GM12891 (cell line): Measurements from ENCODE around the gene FCHO2.

ENCODE experiments used
- PAX5 ChIP-seq: IDR thresholded peaks from 2 replicates; pipeline ENCODE4 v1.6.1; 2011; ENCODE audit warnings: low read length, moderate library complexity, mild to moderate bottlenecking; ENCODE audit not compliant: insufficient read depth, severe bottlenecking
- POLR2A ChIP-seq: IDR thresholded peaks from 2 replicates; pipeline ENCODE4 v1.6.1; 2011; ENCODE audit warnings: low read depth, low read length, control low read depth
- POLR2AphosphoS5 ChIP-seq: IDR thresholded peaks from 2 replicates; pipeline ENCODE4 v1.6.1; 2011; ENCODE audit warnings: low read depth, low read length, control low read depth
- SPI1 ChIP-seq: IDR thresholded peaks from 2 replicates; pipeline ENCODE4 v1.6.1; 2011; ENCODE audit warnings: low read depth, low read length, control low read depth
- TAF1 ChIP-seq: IDR thresholded peaks from 2 replicates; pipeline ENCODE4 v1.6.1; 2011; ENCODE audit warnings: low read depth, low read length, control low read depth

DNA sequence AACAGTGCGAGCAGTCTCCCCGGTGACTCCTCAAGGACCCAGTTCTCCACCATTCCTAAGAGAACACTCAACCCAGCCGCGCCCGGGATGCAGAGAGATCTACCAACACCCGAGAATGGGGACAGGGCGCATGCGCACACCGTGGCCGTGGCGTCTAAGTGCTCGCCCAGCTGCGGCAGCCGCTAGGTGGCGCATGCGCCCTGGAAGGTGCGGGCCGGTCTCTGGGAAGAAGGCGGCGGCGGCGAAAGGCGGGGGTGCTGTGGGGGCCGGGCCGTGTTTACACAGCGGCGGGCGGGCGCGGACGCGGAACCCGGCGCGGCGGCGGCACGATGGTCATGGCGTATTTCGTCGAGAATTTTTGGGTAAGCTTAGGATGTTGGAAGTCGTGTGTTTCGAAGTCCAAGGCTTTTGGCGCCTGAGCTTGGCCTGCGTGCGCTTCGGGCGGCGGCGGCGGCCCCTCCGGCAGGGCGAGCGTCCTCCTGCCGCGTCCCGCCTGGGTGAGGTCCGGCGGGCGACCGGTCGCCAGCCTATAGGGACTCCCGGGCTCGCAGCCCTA lies at the start of gene FCHO2:
- TF ChIP-seq POLR2AphosphoS5 (no peak), TAF1 (no peak), SPI1 (no peak), POLR2A (no peak), PAX5 (no peak)
